ENCODE results near the gene SP9. TPM values are rescaled to one million over a fixed set of nuclear protein-coding genes. Genes with fewer than 3 reads are reported as not detected.

Gene SP9
- total and polyA plus RNA-seq, 9 of the 15 experiments (the other 6 are each of a cell fraction or from before 2014, with no cell fraction given), result 0.04 to 0.23 (median 0.11) TPM; not detected in 3

GRCh38 chr2:174322149-174322548, 12.6 kb upstream of the SP9 start:
- POLR2A ChIA-PET, result interaction anchor here (0.8 kb wide), 1 partner anchor 22 kb away, joined by 3 read pairs; no protein-coding TSS in a partner anchor
- DNase-seq (ENCODE audit: extremely low read depth in 1 of 4, low spot score in 3 of 4), result peak in 3 of 4 experiments; percentile 24 to 61 (median 53)
- FAIRE-seq, result no peak
- in situ Hi-C loops (cut with MboI), result loop anchor here (10.0 kb wide), 1 partner anchor 167 kb away; no protein-coding TSS in a partner anchor
- Histone ChIP-seq H4K20me1 (replicated peaks; ENCODE audit: control insufficient read depth, insufficient read depth, low read length) (no peaks in the 10 kb centered on the region), H2AFZ (ENCODE audit: low read depth, low read length) (no peak overlapping the region), H3K4me1 (replicated peaks in 1 of 2; ENCODE audit: control insufficient read depth in 2 of 2, insufficient read depth in 2 of 2, low read length in 2 of 2) (peaks cover 8 to 19% of the 10 kb centered on the region in 2 experiments; a peak in 3 of 5 replicates), H3K9me3 (replicated peaks; ENCODE audit: control insufficient read depth, insufficient read depth, low read depth, low read length) (no peaks in the 10 kb centered on the region), H3K27ac (ENCODE audit: extremely low read depth, low read depth, low read length) (no peak overlapping the region), H3K36me3 (ENCODE audit: control insufficient read depth, insufficient read depth, low read length) (no peaks in the 10 kb centered on the region), H3K9me1 (ENCODE audit: control insufficient read depth, insufficient read depth, low read length) (no peaks in the 10 kb centered on the region), H3K4me3 (no peak overlapping the region), H3K79me2 (ENCODE audit: control insufficient read depth, insufficient read depth, low read length) (no peaks in the 10 kb centered on the region), H3K4me2 (ENCODE audit: insufficient read depth, low read length) (no peak overlapping the region), H3K9ac (ENCODE audit: insufficient read depth in 1 of 2, low read depth in 2 of 2, low read length in 2 of 2) (no peak overlapping the region), H3K27me3 (ENCODE audit: control insufficient read depth in 2 of 2, insufficient read depth in 2 of 2, low read length in 2 of 2) (peaks cover 10 to 22% of the 10 kb centered on the region in 2 experiments)
- intact Hi-C loops (cut with micrococcal nuclease), result no loop called here
- CTCF ChIA-PET (ENCODE audit: low intra/inter-chr PET ratio), result no interaction called here
- WGBS (ENCODE audit: insufficient coverage, low coverage, missing lambda C conversion rate), result 0% methylated on average over 1 of the region's 1 CpG
- no peak for ATAC-seq
- BruUV-seq (replicated peaks), result no TSS peak
- TF ChIP-seq, protein P1, sequence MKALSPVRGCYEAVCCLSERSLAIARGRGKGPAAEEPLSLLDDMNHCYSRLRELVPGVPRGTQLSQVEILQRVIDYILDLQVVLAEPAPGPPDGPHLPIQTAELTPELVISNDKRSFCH (CRISPR knock-in tag; IDR thresholded peaks at IDR 0.05), result no peak
- TF ChIP-seq, protein P1 (tag; IDR thresholded peaks at IDR 0.05), result peak; percentile 95
- TF ChIP-seq DMBX1 (CRISPR knock-in tag; IDR thresholded peaks at IDR 0.05; ENCODE audit: borderline replicate concordance) (no peak), RBM25 (IDR thresholded peaks at IDR 0.05; ENCODE audit: low read depth, low read length, severe bottlenecking) (no peak), MEIS2 (IDR thresholded peaks at IDR 0.05; ENCODE audit: partially characterized antibody) (peak; percentile 11), ARID1B (IDR thresholded peaks at IDR 0.05) (0 out of 2 replicates have a peak, but pooled peaks have one; percentile 20), NR2C2 (CRISPR knock-in tag; IDR thresholded peaks at IDR 0.05) (no peak), NR2C2 (tag; IDR thresholded peaks at IDR 0.05) (no peak), TAL1 (IDR thresholded peaks at IDR 0.05) (0 out of 2 replicates have a peak, but pooled peaks have one; percentile 9), CBFA2T3 (IDR thresholded peaks at IDR 0.05) (peak; percentile 18; the same call in 1 of the 2 replicates), TFAM (CRISPR knock-in tag; conservative IDR thresholded peaks at IDR 0.05) (no peak), BCOR (IDR thresholded peaks at IDR 0.05) (0 out of 2 replicates have a peak, but pooled peaks have one; percentile 2), ZBTB11 (CRISPR knock-in tag; IDR thresholded peaks at IDR 0.05) (no peak), TGIF2 (CRISPR knock-in tag; IDR thresholded peaks at IDR 0.05) (no peak)
- TF ChIP-seq, protein P2, sequence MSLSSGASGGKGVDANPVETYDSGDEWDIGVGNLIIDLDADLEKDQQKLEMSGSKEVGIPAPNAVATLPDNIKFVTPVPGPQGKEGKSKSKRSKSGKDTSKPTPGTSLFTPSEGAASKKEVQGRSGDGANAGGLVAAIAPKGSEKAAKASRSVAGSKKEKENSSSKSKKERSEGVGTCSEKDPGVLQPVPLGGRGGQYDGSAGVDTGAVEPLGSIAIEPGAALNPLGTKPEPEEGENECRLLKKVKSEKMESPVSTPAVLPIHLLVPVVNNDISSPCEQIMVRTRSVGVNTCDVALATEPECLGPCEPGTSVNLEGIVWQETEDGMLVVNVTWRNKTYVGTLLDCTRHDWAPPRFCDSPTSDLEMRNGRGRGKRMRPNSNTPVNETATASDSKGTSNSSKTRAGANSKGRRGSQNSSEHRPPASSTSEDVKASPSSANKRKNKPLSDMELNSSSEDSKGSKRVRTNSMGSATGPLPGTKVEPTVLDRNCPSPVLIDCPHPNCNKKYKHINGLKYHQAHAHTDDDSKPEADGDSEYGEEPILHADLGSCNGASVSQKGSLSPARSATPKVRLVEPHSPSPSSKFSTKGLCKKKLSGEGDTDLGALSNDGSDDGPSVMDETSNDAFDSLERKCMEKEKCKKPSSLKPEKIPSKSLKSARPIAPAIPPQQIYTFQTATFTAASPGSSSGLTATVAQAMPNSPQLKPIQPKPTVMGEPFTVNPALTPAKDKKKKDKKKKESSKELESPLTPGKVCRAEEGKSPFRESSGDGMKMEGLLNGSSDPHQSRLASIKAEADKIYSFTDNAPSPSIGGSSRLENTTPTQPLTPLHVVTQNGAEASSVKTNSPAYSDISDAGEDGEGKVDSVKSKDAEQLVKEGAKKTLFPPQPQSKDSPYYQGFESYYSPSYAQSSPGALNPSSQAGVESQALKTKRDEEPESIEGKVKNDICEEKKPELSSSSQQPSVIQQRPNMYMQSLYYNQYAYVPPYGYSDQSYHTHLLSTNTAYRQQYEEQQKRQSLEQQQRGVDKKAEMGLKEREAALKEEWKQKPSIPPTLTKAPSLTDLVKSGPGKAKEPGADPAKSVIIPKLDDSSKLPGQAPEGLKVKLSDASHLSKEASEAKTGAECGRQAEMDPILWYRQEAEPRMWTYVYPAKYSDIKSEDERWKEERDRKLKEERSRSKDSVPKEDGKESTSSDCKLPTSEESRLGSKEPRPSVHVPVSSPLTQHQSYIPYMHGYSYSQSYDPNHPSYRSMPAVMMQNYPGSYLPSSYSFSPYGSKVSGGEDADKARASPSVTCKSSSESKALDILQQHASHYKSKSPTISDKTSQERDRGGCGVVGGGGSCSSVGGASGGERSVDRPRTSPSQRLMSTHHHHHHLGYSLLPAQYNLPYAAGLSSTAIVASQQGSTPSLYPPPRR (CRISPR knock-in tag; IDR thresholded peaks at IDR 0.05; ENCODE audit: borderline replicate concordance), result no peak
